Sigmoid colon (tissue), 7 donors: ENCODE results near the gene CLMN. TPM values are rescaled to one million over a fixed set of nuclear protein-coding genes. Genes with fewer than 3 reads are reported as not detected.
A peak's percentile ranks its signal among the peaks of the same experiment; 100 is the strongest.
"Not testable (repeated sequence)": the region's sequence is repeated elsewhere in the genome, so short reads cannot be mapped to it uniquely, and the experiment has no call there.

ENCODE experiments used
- DNase-seq: peaks from one replicate; pipeline ENCODE4 v3.0.0-alpha.2; 2019
- H3K27ac ChIP-seq, 4 donors: fragments of 200-600 bp; sonication (generic); one replicate each; pipeline ENCODE4 v1.5.1; 2016 to 2019; ENCODE audit warnings: mild to moderate bottlenecking in 1 of 4
- H3K27me3 ChIP-seq, 3 donors: fragments of 200-600 bp; sonication (generic); one replicate each; pipeline ENCODE4 v1.5.1; 2019; ENCODE audit warnings: mild to moderate bottlenecking in 1 of 3
- H3K36me3 ChIP-seq, 4 donors: fragments of 200-600 bp; sonication (generic); one replicate each; pipeline ENCODE4 v1.5.1; 2016 to 2019
- H3K4me1 ChIP-seq, 4 donors: fragments of 200-600 bp; sonication (generic); one replicate each; pipeline ENCODE4 v1.5.1; 2017 to 2019
- H3K4me3 ChIP-seq, 4 donors: fragments of 200-600 bp; sonication (generic); one replicate each; pipeline ENCODE4 v1.5.1; 2017 to 2019; ENCODE audit warnings: mild to moderate bottlenecking in 2 of 4, moderate library complexity in 1 of 4
- H3K9me3 ChIP-seq, 4 donors: fragments of 200-600 bp in 3 of 4; sonication (generic) in 3 of 4; one replicate each; pipeline versions ENCODE4 v1.5.1 to v1.6.1; 2013 to 2019
- EP300 ChIP-seq, 4 donors: sonication (generic); formaldehyde crosslinking; IDR thresholded peaks; one replicate each; pipeline ENCODE4 v1.6.1; 2017; ENCODE audit warnings: antibody characterized with exemption in 4 of 4
- POLR2A ChIP-seq, 2 donors: fragments of 450-650 bp; IDR thresholded peaks; one replicate each; pipeline ENCODE4 v1.6.1; 2016; ENCODE audit warnings: antibody characterized with exemption in 2 of 2, mild to moderate bottlenecking in 2 of 2, moderate library complexity in 2 of 2
- POLR2AphosphoS5 ChIP-seq, 4 donors: sonication (generic); formaldehyde crosslinking; IDR thresholded peaks; one replicate each; pipeline ENCODE4 v1.6.1; 2017; ENCODE audit warnings: antibody characterized with exemption in 4 of 4
- WGBS, 2 donors: extraction: QIAGEN DNeasy Blood & Tissue Kit; methylation state at CpG; one replicate each; pipeline ENCODE4 v1.1.7; 2013; 5-methylcytosine and 5-hydroxymethylcytosine counted together
- intact Hi-C: fragments of 100-400 bp; cut with DNase I; formaldehyde crosslinking; loops from one replicate; pipeline ENCODE4 v1.15.1; 2023
- polyA plus RNA-seq, 3 donors: library from polyadenylated mRNA; stranded (reverse); fragments of 200-250 nt; gene quantifications; one replicate each; pipeline ENCODE4 v1.2.3, GENCODE V29; 2013
- total RNA-seq, 4 donors: library from RNA; depleted of rRNA; stranded (reverse); fragments of >200 nt; gene quantifications; one replicate each; pipeline ENCODE4 v1.1.0, GENCODE V29; 2016
- TF ChIP-seq, protein P1 (sequence below), 4 experiments: fragments of 450-650 bp in 3 of 4; fragments of 200-600 bp in 1 of 4; IDR thresholded peaks; one replicate each; pipeline ENCODE4 v1.5.1; 2016 to 2019; ENCODE audit warnings: antibody characterized with exemption in 4 of 4, mild to moderate bottlenecking in 3 of 4, moderate library complexity in 2 of 4
- donor health status: healthy with polysubstance abuse.
- donor health status: Bipolar disorder and iron deficiency.
- donor health status: healthy.

The CLMN gene
- total and polyA plus RNA-seq, 7 donors: 3.5 to 40.2 (median 9.1) TPM

DNA sequence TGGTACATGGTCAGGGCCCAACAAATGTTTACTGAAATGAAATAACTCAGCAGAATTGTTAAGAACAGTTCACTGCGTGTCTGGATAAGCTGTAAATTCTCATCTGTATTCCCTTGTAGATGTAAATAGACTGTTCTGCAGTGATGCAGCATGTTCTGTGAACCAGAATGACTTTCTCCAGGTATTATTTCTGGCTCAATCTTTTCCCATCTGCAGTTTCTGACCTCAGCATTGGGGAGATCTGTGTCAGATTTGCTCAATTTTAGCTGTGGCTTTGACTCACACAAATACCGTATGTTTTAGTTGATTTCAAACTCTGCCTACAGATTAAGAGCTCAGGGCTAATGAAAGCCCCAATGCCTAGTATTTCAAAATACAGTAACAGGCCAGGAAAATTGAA, 113.2 kb downstream of the CLMN start:
- no peak for TF ChIP-seq EP300 (IDR thresholded peaks at IDR 0.05)
- TF ChIP-seq POLR2A (IDR thresholded peaks at IDR 0.05): no peak
- TF ChIP-seq, protein P1, sequence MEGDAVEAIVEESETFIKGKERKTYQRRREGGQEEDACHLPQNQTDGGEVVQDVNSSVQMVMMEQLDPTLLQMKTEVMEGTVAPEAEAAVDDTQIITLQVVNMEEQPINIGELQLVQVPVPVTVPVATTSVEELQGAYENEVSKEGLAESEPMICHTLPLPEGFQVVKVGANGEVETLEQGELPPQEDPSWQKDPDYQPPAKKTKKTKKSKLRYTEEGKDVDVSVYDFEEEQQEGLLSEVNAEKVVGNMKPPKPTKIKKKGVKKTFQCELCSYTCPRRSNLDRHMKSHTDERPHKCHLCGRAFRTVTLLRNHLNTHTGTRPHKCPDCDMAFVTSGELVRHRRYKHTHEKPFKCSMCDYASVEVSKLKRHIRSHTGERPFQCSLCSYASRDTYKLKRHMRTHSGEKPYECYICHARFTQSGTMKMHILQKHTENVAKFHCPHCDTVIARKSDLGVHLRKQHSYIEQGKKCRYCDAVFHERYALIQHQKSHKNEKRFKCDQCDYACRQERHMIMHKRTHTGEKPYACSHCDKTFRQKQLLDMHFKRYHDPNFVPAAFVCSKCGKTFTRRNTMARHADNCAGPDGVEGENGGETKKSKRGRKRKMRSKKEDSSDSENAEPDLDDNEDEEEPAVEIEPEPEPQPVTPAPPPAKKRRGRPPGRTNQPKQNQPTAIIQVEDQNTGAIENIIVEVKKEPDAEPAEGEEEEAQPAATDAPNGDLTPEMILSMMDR (IDR thresholded peaks at IDR 0.05): no peak
- no peak for TF ChIP-seq POLR2AphosphoS5 (IDR thresholded peaks at IDR 0.05)
- 83 to 91% methylated on average over 2 of the region's 2 CpGs for WGBS, 2 donors
- H3K4me3 ChIP-seq: no peak overlapping the region
- no peak overlapping the region for H3K27ac ChIP-seq
- no peaks in the 10 kb centered on the region for H3K27me3 ChIP-seq
- H3K36me3 ChIP-seq: peaks cover 0 to 5% (median 0%) of the 10 kb centered on the region in 4 donors
- intact Hi-C loops: no loop called here
- H3K9me3 ChIP-seq: peaks cover 0 to 7% (median 0%) of the 10 kb centered on the region in 4 donors
- no peaks in the 10 kb centered on the region for H3K4me1 ChIP-seq
- no peak for DNase-seq

DNA sequence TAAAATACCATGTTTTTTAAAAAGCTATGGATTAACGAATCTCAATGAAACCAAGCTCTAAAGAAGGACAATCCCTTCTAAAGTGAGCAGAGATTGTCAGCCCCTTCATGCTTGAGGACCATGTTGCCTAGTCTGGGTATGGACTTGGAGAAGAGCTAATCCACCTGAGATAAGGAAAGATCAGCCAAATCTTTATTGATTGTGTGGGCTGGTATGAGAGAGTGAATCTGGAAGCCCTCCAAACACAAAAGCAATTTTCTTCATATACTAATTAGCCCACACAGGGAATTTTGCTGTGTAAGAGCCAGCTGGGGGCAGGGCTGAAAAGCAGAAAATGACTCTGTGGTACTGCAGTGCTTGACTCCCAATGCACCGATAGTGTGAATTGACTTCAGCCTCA, 115.0 kb downstream of the CLMN start:
- peaks cover 0 to 7% (median 0%) of the 10 kb centered on the region in 4 donors for H3K9me3 ChIP-seq
- peak; percentile 6 for DNase-seq
- H3K27ac ChIP-seq: no peak overlapping the region
- intact Hi-C loops: no loop called here
- H3K36me3 ChIP-seq: peaks cover 0 to 5% (median 0%) of the 10 kb centered on the region in 4 donors
- no peak overlapping the region for H3K4me3 ChIP-seq
- 91 to 93% methylated on average over 2 of the region's 2 CpGs for WGBS, 2 donors
- H3K27me3 ChIP-seq: no peaks in the 10 kb centered on the region
- no peaks in the 10 kb centered on the region for H3K4me1 ChIP-seq
- no peak for TF ChIP-seq POLR2A (IDR thresholded peaks at IDR 0.05)
- no peak for TF ChIP-seq POLR2AphosphoS5 (IDR thresholded peaks at IDR 0.05)
- TF ChIP-seq, protein P1 (IDR thresholded peaks at IDR 0.05): no peak
- TF ChIP-seq EP300 (IDR thresholded peaks at IDR 0.05): no peak

DNA sequence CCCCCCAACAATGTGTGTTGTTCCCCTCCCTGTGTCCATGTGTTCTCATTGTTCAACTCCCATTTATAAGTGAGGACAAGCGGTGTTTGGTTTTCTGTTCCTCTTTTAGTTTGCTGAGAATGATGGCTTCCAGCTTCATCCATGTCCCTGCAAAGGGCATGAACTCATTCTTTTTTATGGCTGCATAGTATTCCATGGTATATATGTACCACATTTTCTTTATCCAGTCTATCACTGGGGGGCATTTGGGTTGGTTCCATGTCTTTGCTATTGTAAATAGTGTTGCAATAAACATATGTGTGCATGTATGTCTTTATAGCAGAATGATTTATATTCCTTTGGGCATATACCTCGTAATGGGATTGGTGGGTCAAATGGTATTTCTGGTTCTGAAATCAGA, 118.0 kb downstream of the CLMN start:
- H3K36me3 ChIP-seq, H3K4me1 ChIP-seq, H3K9me3 ChIP-seq, intact Hi-C loops, H3K4me3 ChIP-seq, H3K27me3 ChIP-seq, H3K27ac ChIP-seq: not testable (repeated sequence)
- WGBS, 2 donors: 90 to 97% methylated on average over 2 of the region's 2 CpGs
- DNase-seq: peak; percentile 5

DNA sequence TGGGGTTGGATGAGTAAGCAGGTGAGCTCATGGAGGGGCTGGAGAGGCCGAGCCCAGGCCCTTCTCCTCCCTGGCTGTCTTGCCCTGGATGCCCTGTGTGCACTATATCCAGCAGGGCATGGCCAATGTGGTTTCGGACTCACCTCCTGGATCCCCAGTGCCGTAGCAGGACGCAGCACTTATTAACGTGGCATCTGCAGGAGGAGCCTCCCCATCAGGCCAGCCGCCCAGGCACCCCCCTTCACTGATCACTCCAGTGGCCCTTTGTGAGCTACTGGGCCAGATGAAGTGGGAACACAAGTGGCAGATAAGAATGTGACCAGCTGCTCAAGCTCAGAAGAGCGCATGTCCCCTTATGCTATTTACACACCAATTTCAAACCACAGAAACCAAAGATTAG, 119.3 kb downstream of the CLMN start:
- 91 to 93% methylated on average over 7 of the region's 7 CpGs for WGBS, 2 donors
- Histone ChIP-seq H3K9me3 (peaks cover 0 to 7% (median 0%) of the 10 kb centered on the region in 4 donors), H3K36me3 (peaks cover 0 to 5% (median 0%) of the 10 kb centered on the region in 4 donors), H3K27ac (no peak overlapping the region), H3K27me3 (no peaks in the 10 kb centered on the region), H3K4me1 (no peaks in the 10 kb centered on the region), H3K4me3 (no peak overlapping the region)
- TF ChIP-seq EP300 (IDR thresholded peaks at IDR 0.05): no peak
- intact Hi-C loops: no loop called here
- DNase-seq: no peak

DNA sequence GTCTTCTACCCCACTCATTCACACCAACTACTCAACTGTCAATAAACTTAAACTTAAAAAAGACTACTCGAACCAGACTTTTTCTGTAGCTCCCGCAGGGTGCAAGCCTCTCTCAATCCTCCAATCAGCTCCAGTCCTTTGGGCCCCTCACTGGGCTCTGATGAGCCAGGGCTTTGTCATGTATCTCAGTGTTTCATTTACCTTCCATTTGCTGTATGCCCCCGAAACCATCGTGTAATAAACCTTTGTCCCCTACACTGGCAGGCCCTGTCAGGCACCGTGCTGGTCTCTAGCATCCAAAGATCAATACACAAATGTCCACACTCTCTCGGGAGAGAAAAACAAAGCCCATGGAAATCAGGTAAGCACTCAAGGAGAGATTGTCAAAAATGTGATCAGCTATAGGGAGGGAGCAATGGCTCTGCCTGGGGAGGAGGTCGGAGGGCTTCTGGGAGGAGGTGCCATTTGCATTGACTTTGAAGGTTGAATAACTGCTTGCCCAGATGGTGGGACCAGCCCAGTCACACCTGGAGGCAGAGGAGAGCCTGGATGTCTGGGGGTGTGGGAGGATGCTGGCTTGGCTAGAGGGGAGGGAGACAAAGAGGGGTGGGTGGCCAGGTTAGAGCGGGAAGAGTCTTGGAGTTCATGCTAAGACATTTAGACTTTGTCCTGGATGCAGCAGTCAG, 120.3 kb downstream of the CLMN start:
- no peak for TF ChIP-seq POLR2A (IDR thresholded peaks at IDR 0.05)
- no peak for TF ChIP-seq POLR2AphosphoS5 (IDR thresholded peaks at IDR 0.05)
- TF ChIP-seq, protein P1 (IDR thresholded peaks at IDR 0.05): no peak
- peaks cover 0 to 2% (median 0%) of the 10 kb centered on the region in 4 donors for H3K9me3 ChIP-seq
- no peaks in the 10 kb centered on the region for H3K4me1 ChIP-seq
- no peak for DNase-seq
- no peak overlapping the region for H3K4me3 ChIP-seq
- WGBS, 2 donors: 87 to 90% methylated on average over 8 of the region's 8 CpGs
- intact Hi-C loops: no loop called here
- no peaks in the 10 kb centered on the region for H3K27me3 ChIP-seq
- peaks cover 0 to 5% (median 0%) of the 10 kb centered on the region in 4 donors for H3K36me3 ChIP-seq
- no peak overlapping the region for H3K27ac ChIP-seq

DNA sequence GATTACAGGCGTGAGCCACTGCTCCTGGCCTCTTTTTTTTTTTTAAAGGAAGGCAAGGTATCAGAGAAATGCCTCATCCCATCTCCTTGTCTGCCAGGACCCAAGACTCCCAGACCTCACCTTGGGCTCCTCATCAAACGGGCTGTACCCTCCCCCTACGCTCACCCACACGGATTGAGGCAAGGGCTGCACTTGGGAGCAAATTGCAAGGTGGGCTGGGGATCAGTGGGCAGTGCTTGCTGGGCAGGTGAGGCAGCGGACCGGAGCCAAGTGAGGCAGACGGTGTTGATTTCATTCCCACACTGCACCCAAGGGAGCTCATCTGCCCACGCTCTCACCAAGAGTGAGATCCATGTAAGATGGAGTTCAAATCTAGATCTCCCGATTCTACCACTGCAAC, 121.4 kb downstream of the CLMN start:
- no peak overlapping the region for H3K27ac ChIP-seq
- no peaks in the 10 kb centered on the region for H3K27me3 ChIP-seq
- DNase-seq: no peak
- H3K4me1 ChIP-seq: no peaks in the 10 kb centered on the region
- H3K9me3 ChIP-seq: no peaks in the 10 kb centered on the region
- WGBS, 2 donors: 92 to 94% methylated on average over 9 of the region's 9 CpGs
- intact Hi-C loops: no loop called here
- no peaks in the 10 kb centered on the region for H3K36me3 ChIP-seq
- TF ChIP-seq EP300 (IDR thresholded peaks at IDR 0.05): no peak
- TF ChIP-seq, protein P1 (IDR thresholded peaks at IDR 0.05): no peak
- no peak for TF ChIP-seq POLR2AphosphoS5 (IDR thresholded peaks at IDR 0.05)
- TF ChIP-seq POLR2A (IDR thresholded peaks at IDR 0.05): no peak
- no peak overlapping the region for H3K4me3 ChIP-seq
